Prostate gland (tissue), 2 donors: ENCODE data around the gene ZNF287.

ENCODE experiments used
- POLR2A ChIP-seq: fragments of 450-650 bp; IDR thresholded peaks from one replicate; pipeline ENCODE4 v1.6.1; 2016; ENCODE audit warnings: antibody characterized with exemption, mild to moderate bottlenecking
- TF ChIP-seq, protein P1 (sequence below), 4 experiments: fragments of 200-600 bp in 2 of 4; fragments of 450-650 bp in 2 of 4; sonication (generic) in 2 of 4; IDR thresholded peaks; 1 replicate in 3 of 4; 2 replicates in 1 of 4; pipeline ENCODE4 v1.5.1; 2016 to 2019; ENCODE audit warnings: antibody characterized with exemption in 4 of 4, mild to moderate bottlenecking in 2 of 4, moderate library complexity in 2 of 4

DNA sequence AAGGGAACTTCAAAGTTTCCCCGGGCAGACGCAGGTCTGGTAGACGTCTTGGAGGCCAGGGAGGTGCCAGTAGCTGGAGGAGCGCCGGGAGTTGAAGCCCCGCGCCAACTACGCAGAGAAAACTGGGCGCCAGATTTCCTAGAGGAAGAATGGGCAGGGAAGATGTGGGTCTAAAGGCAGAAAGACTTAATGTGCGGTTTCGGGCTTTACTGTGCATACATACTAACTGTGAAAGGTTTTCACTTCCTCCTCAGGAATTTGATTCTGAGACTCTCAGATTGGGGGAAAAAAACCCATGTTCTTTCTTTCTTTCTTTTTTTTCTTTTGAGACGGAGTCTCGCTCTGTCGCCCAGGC is 331 bp upstream of the ZNF287 start:
- TF ChIP-seq, protein P1, sequence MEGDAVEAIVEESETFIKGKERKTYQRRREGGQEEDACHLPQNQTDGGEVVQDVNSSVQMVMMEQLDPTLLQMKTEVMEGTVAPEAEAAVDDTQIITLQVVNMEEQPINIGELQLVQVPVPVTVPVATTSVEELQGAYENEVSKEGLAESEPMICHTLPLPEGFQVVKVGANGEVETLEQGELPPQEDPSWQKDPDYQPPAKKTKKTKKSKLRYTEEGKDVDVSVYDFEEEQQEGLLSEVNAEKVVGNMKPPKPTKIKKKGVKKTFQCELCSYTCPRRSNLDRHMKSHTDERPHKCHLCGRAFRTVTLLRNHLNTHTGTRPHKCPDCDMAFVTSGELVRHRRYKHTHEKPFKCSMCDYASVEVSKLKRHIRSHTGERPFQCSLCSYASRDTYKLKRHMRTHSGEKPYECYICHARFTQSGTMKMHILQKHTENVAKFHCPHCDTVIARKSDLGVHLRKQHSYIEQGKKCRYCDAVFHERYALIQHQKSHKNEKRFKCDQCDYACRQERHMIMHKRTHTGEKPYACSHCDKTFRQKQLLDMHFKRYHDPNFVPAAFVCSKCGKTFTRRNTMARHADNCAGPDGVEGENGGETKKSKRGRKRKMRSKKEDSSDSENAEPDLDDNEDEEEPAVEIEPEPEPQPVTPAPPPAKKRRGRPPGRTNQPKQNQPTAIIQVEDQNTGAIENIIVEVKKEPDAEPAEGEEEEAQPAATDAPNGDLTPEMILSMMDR (IDR thresholded peaks at IDR 0.05), result no peak
- TF ChIP-seq POLR2A, result no peak
